Epithelial cell of proximal tubule (primary cell): Measurements from ENCODE around the gene ANKRD17. TPM values are rescaled to one million over a fixed set of nuclear protein-coding genes. Genes with fewer than 3 reads are reported as not detected.

Experiments
- DNase-seq: peaks from one replicate; pipeline ENCODE4 v3.0.0-alpha.2; 2011; ENCODE audit warnings: low read depth
- H3K4me3 ChIP-seq: 2 replicates; pipeline ENCODE4 v1.5.1; 2011; ENCODE audit warnings: low read depth, mild to moderate bottlenecking, low read length
- CTCF ChIP-seq: conservative IDR thresholded peaks from 2 replicates; pipeline ENCODE4 v1.5.1; 2012; ENCODE audit warnings: low read depth, mild to moderate bottlenecking, low read length
- total RNA-seq: library from RNA; depleted of rRNA; stranded (reverse); fragments of >200 nt; gene quantifications from 2 replicates; pipeline ENCODE4 v1.2.3, GENCODE V29; 2015

The ANKRD17 gene
- total RNA-seq, 1 donor from 2014 or later: 25.4 TPM

DNA sequence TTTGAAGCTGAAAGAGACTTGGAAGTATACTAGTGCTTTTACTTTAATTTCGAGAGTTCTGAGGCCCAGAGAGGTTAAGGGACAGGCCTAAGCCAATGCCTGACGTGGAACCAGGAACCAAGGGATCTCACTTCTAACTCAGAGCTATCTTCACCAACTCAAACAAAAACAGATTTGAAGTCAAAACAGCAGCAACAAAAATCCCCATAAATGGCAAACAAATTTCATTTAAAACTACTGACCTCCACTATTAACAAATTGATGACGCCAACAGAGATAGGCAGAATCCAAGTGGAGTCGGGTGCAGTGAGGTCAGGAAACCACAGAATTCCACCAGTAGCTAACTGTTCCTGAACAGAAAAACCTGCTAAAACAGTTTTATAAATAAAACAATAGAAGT is 194.1 kb downstream of the ANKRD17 start:
- DNase-seq: no peak
- no peak for TF ChIP-seq CTCF

DNA sequence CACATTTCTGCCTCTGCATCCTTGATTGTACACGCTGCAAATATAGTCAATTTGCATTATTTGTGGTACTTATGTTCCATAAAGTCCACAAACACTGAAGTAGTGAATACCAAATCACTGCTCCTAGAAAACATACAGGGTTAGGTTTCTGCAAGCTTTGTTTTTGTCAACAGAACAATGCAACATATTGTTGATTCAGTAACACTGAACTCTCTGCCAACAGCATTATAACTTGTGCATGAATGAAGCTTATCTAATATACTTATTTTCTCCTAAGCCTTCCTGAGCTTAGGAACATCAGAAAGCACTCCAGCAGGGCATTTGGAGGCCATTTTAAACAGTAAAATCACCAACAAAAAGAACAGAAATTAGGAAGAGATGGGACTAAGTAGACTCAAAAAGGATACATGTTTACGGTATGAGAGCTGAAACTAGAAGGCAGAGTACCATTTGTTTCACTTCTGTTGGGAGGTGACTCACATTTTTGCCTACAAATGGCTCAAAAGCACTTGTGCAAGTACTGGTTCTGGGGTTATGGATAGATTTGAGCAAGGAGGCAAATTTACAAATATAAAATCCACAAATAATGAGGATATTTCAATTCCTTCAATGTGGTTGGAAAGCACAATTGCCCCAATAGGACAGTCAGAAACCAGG is 203.2 kb downstream of the ANKRD17 start:
- DNase-seq: no peak
- H3K4me3 ChIP-seq: no peak overlapping the region
- no peak for TF ChIP-seq CTCF

More for the DNA sequence above, 194.1 kb downstream of the ANKRD17 start:
- no peak overlapping the region for H3K4me3 ChIP-seq

DNA sequence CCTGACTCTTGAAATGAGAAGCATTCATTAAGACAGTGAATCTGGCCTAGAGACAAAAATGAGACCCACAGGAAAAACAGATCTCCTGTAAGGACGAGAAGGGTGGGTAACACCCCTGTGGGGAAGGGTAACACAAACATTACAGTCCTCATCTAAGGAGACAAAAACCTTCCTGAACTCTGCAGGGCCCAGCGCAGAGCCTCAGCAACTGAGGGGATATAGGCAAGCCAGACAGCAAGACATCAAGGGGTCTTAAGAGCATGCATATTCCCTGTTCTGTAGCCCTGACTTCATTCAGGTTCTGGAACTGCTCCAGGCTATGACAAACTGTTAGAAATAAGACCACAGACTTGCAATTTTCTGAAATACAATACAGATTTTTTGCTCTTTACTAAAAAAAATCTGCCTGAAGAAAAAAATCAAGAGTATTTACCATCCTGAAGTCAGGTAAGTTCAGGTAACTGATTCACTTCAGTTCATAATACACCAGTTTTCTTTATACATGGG is 204.6 kb downstream of the ANKRD17 start:
- H3K4me3 ChIP-seq: no peak overlapping the region
- TF ChIP-seq CTCF: no peak
- DNase-seq: no peak

DNA sequence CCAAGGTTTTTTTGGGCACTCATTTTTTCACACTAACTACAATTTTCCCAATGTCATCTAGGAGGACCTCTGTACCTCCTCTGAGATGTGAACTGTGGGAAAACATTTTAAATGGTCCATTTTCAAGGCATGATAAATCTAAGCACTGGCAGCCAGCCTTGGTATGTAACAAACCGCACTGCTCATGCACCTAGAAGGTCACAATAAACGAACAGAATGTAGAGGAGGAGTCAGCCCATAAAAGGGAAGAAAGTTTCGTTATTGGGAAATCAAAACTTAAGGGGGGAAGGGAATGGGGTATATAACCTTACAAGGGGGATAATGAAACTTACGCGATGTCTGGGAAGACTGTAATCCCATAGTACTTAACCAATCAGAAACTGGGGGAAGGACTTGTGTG is 205.5 kb downstream of the ANKRD17 start:
- no peak overlapping the region for H3K4me3 ChIP-seq
- TF ChIP-seq CTCF: no peak
- DNase-seq: no peak

GRCh38 chr4:73051625-73052024 is 207.0 kb downstream of the ANKRD17 start:
- H3K4me3 ChIP-seq: no peak overlapping the region
- DNase-seq: no peak
- TF ChIP-seq CTCF: no peak

- TF ChIP-seq CTCF: no peak
- DNase-seq: no peak
- H3K4me3 ChIP-seq: no peak overlapping the region
Measured at GRCh38 chr4:73045879-73046278, 212.7 kb downstream of the ANKRD17 start.

GRCh38 chr4:73037057-73037456 is 221.5 kb downstream of the ANKRD17 start:
- no peak for DNase-seq
- no peak for TF ChIP-seq CTCF

More at GRCh38 chr4:73037057-73037456, 221.5 kb downstream of the ANKRD17 start:
- H3K4me3 ChIP-seq: no peak overlapping the region
